NCI-H146 treated with DMSO at 0.1 percent for 48 hours (cell line): Measurements from ENCODE around the gene PSMG4.

Experiments
- DNase-seq: peaks from one replicate; lab custom pipeline; 2025; ENCODE audit not compliant: unreplicated experiment; lab: John Stamatoyannopoulos, UW

PSMG4 gene

GRCh38 chr6:3288711-3289663, 30.2 kb downstream of the PSMG4 start:
- no peak for DNase-seq

DNA sequence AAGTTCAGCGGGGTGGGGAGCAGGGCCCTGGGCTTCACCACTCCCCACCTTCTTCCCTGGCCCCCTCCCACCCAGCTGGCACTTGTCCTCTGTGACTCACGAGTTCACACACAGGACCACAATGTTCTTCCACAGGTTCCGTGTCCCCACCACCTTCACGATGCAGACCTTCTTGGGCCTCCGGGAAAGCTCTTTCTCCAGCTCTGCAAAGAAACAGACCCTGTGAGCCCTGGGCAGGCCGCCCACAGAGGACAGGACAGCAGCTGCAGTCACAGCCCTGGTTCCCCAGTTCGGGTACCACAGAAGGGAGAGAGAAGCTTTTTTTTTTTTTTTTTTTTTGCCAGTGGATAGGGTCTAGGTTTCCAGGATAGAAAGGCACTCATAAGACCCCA, 30.9 kb downstream of the PSMG4 start:
- DNase-seq, result no peak

GRCh38 chr6:3290149-3290930, 31.6 kb downstream of the PSMG4 start:
- DNase-seq, result no peak

- DNase-seq, result no peak
These were observed 32.1 kb downstream of the PSMG4 start for GRCh38 chr6:3290931-3291211.

GRCh38 chr6:3291346-3291745, 32.6 kb downstream of the PSMG4 start:
- DNase-seq, result no peak

DNA sequence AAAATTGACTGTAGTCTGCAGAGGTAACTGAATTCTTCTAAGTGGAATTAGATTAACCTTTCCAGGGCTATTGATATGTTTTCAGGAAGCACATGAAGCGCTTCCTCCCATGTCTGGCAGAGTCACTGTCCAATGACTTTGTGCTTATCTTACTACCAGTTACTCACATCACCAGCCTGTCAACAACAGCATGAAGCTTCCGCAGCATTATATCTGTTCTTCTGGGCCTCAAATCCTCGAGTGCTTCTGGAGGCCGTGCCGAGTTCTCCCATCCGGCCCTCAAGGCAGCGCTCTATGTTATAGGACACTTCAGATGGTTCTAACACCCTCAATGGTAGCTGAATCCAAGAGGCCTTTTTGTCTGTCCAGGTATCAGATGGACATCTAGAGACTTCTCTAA, 33.2 kb downstream of the PSMG4 start:
- no peak for DNase-seq

DNA sequence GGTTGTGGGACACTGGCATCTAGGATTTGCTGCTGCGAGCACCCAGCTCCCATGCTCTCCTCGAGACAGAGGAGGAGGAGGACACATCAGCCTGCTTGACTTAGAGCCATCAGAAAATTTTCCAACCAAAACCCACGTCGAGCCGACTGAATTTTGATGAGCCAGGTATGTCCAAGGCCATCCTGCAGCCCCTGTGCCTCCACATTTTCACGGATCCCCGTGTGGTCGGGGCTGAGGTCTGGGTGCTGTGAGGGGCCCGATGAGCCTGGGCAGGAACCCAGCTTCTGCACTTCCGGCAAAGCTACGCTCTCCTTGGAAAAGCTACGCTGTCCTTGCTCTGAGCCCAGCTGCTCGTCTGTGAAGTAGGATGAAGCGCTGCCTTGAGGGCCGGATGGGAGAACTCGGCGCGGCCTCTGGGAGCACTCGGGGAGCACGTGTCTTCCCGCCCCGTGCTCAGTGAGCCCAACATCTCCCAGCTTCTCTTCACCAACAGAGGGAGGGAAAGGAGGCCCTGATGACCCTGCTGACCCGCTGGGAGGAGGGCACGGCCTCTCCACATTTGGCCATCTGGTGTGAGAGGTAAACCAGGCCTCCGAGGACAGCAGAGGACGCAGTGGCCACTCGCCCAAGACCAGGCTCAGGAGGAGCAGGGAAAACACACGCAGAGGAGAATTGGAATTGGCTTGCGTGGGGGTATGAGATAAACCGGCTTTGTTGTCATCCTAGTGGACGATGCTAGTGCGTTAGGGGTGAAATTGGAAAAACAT, 33.9 kb downstream of the PSMG4 start:
- no peak for DNase-seq

GRCh38 chr6:3293271-3294155, 34.8 kb downstream of the PSMG4 start:
- DNase-seq, result no peak

- no peak for DNase-seq
These were observed 35.6 kb downstream of the PSMG4 start for GRCh38 chr6:3294396-3294795.

GRCh38 chr6:3294921-3295871, 36.4 kb downstream of the PSMG4 start:
- no peak for DNase-seq

DNA sequence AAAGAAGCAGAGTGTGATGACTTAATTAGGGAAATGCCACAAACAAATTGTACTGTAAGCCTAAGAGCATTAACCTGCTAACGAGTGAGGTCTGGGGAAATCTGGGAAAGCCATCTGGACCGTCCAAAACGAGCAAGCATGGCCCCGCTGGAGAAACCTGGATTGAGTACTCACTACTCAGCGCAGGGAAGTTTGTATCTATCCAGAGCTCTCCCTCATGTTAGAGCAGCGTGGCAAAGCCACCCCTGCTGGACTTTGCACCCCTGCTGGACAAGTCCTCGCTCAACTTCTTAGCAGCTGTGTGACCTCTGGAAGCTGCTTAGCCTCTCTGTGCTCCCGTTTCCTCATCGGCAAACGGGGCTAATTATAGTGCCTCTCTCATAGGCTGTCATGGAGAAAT, 37.3 kb downstream of the PSMG4 start:
- DNase-seq, result no peak

- no peak for DNase-seq
These were observed 37.8 kb downstream of the PSMG4 start for GRCh38 chr6:3296537-3296936.

GRCh38 chr6:3297006-3297405, 38.3 kb downstream of the PSMG4 start:
- no peak for DNase-seq

- no peak for DNase-seq
These were observed 39.2 kb downstream of the PSMG4 start for GRCh38 chr6:3297909-3298308.

DNA sequence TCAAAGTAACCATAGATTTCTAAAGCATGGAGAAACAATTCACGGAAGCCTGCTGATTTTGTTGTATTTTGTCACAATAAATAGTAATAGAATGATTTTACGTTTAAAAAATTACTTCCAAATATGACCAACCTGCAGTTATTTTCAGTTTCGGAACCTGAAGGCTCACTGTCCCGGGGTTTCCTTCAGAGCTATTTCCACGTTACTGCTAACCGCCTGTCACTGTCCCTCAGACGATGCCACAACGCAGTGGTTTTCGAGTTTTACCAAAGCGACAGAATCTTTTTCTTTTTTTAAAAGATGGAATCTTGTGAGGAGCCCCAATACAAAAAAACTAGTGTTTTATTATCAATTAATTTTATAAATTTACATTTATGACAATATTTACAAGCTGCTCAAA, 40.5 kb downstream of the PSMG4 start:
- no peak for DNase-seq

DNA sequence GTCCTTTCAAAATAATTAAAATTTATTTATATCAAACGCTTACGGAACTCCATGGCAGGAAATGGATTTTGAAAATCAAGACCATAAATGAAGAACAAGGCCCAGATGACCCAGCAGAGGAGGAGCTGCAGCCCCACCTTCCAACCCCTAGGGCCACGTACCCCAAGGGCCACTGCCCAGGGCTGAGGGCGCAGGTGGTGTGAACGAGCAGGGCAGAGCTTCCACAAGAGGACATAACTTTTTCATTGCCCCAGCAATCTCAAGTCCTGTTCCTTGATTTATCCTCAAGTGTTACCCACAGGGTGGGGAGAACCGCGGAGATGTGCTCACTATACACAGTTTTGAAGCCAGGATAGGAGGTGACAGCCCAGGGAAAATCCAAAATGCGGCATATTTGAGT, 42.8 kb downstream of the PSMG4 start:
- no peak for DNase-seq

DNA sequence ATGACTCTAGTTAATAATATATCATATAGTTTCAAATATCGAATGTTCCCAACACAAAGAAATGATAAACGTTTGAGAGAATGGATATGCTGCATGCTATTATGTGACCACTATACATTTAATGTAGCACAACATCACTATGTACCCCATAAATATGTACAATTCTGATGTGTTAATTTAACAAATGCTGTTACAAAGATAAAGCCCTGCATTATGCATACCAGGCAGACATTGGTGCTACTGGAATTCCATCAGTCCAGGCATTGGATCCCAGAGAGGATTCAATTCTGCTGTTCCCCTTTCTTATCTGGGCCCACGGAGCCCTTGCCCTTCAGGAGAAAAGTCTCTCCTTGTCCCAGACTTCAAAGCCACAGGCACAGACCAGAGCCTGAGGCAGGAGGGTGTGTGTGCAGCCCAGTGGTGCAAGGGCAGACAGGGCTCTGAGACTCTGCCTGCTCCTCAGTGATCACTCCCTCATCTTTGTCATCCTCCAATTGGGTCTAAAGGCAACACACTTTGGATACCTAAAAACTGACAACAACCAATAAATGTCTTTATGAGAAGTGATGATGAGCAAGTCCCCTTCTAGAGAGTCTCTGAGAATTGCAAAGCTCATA, 45.2 kb downstream of the PSMG4 start:
- no peak for DNase-seq

DNA sequence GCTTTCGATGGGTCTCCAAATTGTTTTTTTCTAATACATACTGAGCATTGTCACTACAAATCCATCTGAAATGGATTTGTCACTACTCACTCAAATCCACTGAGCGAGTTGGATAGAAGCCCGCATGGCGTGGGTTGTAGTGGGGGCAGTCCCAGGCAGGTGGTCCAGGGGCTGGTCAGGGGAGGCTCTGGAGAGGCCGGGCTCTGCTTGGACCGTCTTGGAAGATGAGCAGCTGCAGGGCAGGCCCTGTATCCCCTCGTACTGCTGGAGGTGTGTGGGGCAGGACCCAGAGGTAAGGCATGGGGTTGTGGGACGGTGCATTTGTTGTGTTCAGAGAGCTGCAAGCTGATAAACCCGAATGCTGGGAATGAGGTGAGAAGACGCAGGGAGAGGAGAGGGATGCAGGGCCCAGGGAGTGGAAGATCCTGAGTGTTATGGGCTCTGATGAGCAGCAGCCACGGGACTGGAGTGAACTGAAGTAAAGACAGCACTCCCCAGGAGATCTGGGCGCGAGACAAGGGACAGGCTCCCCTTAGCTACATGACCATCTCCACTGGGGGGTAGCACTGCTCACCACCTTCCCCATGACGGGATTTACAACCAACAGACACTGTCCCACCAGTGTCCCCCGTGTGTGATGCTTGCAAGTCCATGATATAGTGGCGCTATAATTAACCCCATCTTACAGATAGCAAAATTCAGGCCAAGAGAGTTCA, 45.9 kb downstream of the PSMG4 start:
- no peak for DNase-seq

GRCh38 chr6:3305216-3305565, 46.4 kb downstream of the PSMG4 start:
- no peak for DNase-seq
